Measurements from ENCODE around the gene PLCB3. TPM values are rescaled to one million over a fixed set of nuclear protein-coding genes. Genes with fewer than 3 reads are reported as not detected.

Gene PLCB3
- total and polyA plus RNA-seq, 2 of the 13 experiments (the other 11 are each of a cell fraction or from before 2014, with no cell fraction given): 7.5 to 13.8 TPM

GRCh38 chr11:64263947-64264317 lies 12.6 kb downstream of the PLCB3 start:
- POLR2A ChIA-PET: interaction anchor here (1.4 kb wide), 1 partner anchor 12 kb away, joined by 7 read pairs; no protein-coding TSS in a partner anchor
- Histone ChIP-seq H3K4me2 (ENCODE audit: low read depth, low read length) (no peak overlapping the region), H2AFZ (ENCODE audit: low read length) (no peak overlapping the region), H3K9me3 (ENCODE audit: low read length) (no peaks in the 10 kb centered on the region), H3K27ac (ENCODE audit: extremely low read length, insufficient read depth, low read length) (no peak overlapping the region), H3K9ac (ENCODE audit: insufficient read depth, low read depth, low read length) (no peak overlapping the region), H3K4me1 (ENCODE audit: insufficient read depth, low read length) (peaks cover 14% of the 10 kb centered on the region), H3K27me3 (ENCODE audit: control insufficient read depth in 1 of 2, insufficient read depth in 2 of 2, low read length in 2 of 2) (no peaks in the 10 kb centered on the region), H3K36me3 (replicated peaks in 1 of 2; ENCODE audit: control insufficient read depth in 1 of 2, insufficient read depth in 2 of 2, low read length in 2 of 2) (peaks cover 6 to 30% of the 10 kb centered on the region in 2 experiments; a peak in 4 of 5 replicates), H3K79me2 (ENCODE audit: insufficient read depth, low read length) (peaks cover 4% of the 10 kb centered on the region), H3K4me3 (replicated peaks in 1 of 3; ENCODE audit: insufficient read depth in 1 of 3, low read depth in 2 of 3, low read length in 3 of 3) (no peak overlapping the region), H4K20me1 (ENCODE audit: insufficient read depth, low read length) (no peaks in the 10 kb centered on the region)
- 100% methylated on average over 3 of the region's 8 CpGs for WGBS (ENCODE audit: low lambda C conversion rate)
- FAIRE-seq: no peak
- ATAC-seq: no peak
- no TSS peak for BruUV-seq (replicated peaks)
- intact Hi-C loops (cut with micrococcal nuclease; ENCODE audit: unreplicated experiment): no loop called here
- TF ChIP-seq ZNF367 (CRISPR knock-in tag; IDR thresholded peaks at IDR 0.05; ENCODE audit: borderline replicate concordance): no peak
- no peak for TF ChIP-seq SNRNP70 (IDR thresholded peaks at IDR 0.05; ENCODE audit: low read depth, low read length)
- TF ChIP-seq ZNF879 (CRISPR knock-in tag; IDR thresholded peaks at IDR 0.05): no peak
- no peak for TF ChIP-seq ZNF639 (CRISPR knock-in tag; conservative IDR thresholded peaks at IDR 0.05)
- TF ChIP-seq THRA (CRISPR knock-in tag; IDR thresholded peaks at IDR 0.05; ENCODE audit: borderline replicate concordance): no peak
- TF ChIP-seq CENPT (CRISPR knock-in tag; IDR thresholded peaks at IDR 0.05; ENCODE audit: low read depth): no peak
- no peak for TF ChIP-seq SIX1 (CRISPR knock-in tag; IDR thresholded peaks at IDR 0.05; ENCODE audit: borderline replicate concordance)
- no peak for TF ChIP-seq NFYB (CRISPR knock-in tag; IDR thresholded peaks at IDR 0.05)
- TF ChIP-seq ZBTB37 (CRISPR knock-in tag; IDR thresholded peaks at IDR 0.05): no peak
- TF ChIP-seq ZNF260 (CRISPR knock-in tag; IDR thresholded peaks at IDR 0.05; ENCODE audit: borderline replicate concordance, low read depth): no peak
- TF ChIP-seq ZNF605 (CRISPR knock-in tag; IDR thresholded peaks at IDR 0.05): no peak
- no peak for TF ChIP-seq AGO2 (optimal IDR thresholded peaks at IDR 0.05; ENCODE audit: low read depth, low read length)
- TF ChIP-seq TFAP4 (IDR thresholded peaks at IDR 0.05; ENCODE audit: borderline replicate concordance, low read depth): no peak
- CTCF ChIA-PET (ENCODE audit: low intra/inter-chr PET ratio, low total read pairs): no interaction called here
- no peak for DNase-seq (ENCODE audit: low spot score)
- in situ Hi-C loops (cut with HindIII; ENCODE audit: extremely low pct_ligation_motif_present, low pct_unique_long_range_greater_than_20kb): no loop called here
